Muscle of arm (tissue), 12 donors: ENCODE measurements around the gene AGBL1. TPM values are rescaled to one million over a fixed set of nuclear protein-coding genes. Genes with fewer than 3 reads are reported as not detected.

Experiments
- DNase-seq: peaks from one replicate; pipeline ENCODE4 v3.0.0-alpha.2; 2013
- polyA plus RNA-seq, 12 donors: library from polyadenylated mRNA; unstranded; fragments of 120-200 nt; gene quantifications; one replicate each; pipeline ENCODE4 v1.2.1, GENCODE V29; 2013; ENCODE audit not compliant: insufficient read length in 12 of 12

AGBL1 gene
- polyA plus RNA-seq, 12 donors, result 3.0 to 30.7 (median 18.7) TPM; not detected in 1

- DNase-seq, result no peak
These were observed 84.1 kb downstream of the AGBL1 start for GRCh38 chr15:86163816-86164215.

GRCh38 chr15:86164232-86164898, 84.7 kb downstream of the AGBL1 start:
- DNase-seq, result peak; percentile 10

- DNase-seq, result no peak
These were observed 85.9 kb downstream of the AGBL1 start for GRCh38 chr15:86165265-86166211.

- no peak for DNase-seq
These were observed 88.2 kb downstream of the AGBL1 start for GRCh38 chr15:86167841-86168240.

- DNase-seq, result no peak
These were observed 99.2 kb downstream of the AGBL1 start for GRCh38 chr15:86178845-86179244.

GRCh38 chr15:86183596-86184491, 104.2 kb downstream of the AGBL1 start:
- no peak for DNase-seq

- peak; percentile 23 for DNase-seq
These were observed 114.2 kb downstream of the AGBL1 start for GRCh38 chr15:86193716-86194380.

GRCh38 chr15:86197770-86198169, 118.1 kb downstream of the AGBL1 start:
- no peak for DNase-seq

- DNase-seq, result no peak
These were observed 119.9 kb downstream of the AGBL1 start for GRCh38 chr15:86199467-86200145.

- DNase-seq, result no peak
These were observed 121.8 kb downstream of the AGBL1 start for GRCh38 chr15:86201313-86202008.

GRCh38 chr15:86203462-86203861, 123.8 kb downstream of the AGBL1 start:
- DNase-seq, result no peak

GRCh38 chr15:86205096-86205495, 125.4 kb downstream of the AGBL1 start:
- DNase-seq, result no peak

GRCh38 chr15:86213420-86213819, 133.7 kb downstream of the AGBL1 start:
- DNase-seq, result no peak

- DNase-seq, result no peak
These were observed 134.2 kb downstream of the AGBL1 start for GRCh38 chr15:86213888-86214287.

- no peak for DNase-seq
These were observed 141.4 kb downstream of the AGBL1 start for GRCh38 chr15:86221119-86221518.

GRCh38 chr15:86229306-86229705, 149.6 kb downstream of the AGBL1 start:
- no peak for DNase-seq

- DNase-seq, result no peak
These were observed 150.3 kb downstream of the AGBL1 start for GRCh38 chr15:86229936-86230335.

GRCh38 chr15:86231864-86232721, 152.4 kb downstream of the AGBL1 start:
- DNase-seq, result peak; percentile 65

- no peak for DNase-seq
These were observed 156.0 kb downstream of the AGBL1 start for GRCh38 chr15:86235667-86236066.
